HG02759 (cell line): Measurements from ENCODE around the gene SGK2.
"Not testable (repeated sequence)": the region's sequence is repeated elsewhere in the genome, so short reads cannot be mapped to it uniquely, and the experiment has no call there.

ENCODE experiments used
- ATAC-seq: cut with Tn5 transposase; IDR thresholded peaks from one replicate; pipeline ENCODE4 v1.9.1; 2021; ENCODE audit warnings: mild to moderate bottlenecking, moderate library complexity; ENCODE audit not compliant: unreplicated experiment

SGK2 gene

DNA sequence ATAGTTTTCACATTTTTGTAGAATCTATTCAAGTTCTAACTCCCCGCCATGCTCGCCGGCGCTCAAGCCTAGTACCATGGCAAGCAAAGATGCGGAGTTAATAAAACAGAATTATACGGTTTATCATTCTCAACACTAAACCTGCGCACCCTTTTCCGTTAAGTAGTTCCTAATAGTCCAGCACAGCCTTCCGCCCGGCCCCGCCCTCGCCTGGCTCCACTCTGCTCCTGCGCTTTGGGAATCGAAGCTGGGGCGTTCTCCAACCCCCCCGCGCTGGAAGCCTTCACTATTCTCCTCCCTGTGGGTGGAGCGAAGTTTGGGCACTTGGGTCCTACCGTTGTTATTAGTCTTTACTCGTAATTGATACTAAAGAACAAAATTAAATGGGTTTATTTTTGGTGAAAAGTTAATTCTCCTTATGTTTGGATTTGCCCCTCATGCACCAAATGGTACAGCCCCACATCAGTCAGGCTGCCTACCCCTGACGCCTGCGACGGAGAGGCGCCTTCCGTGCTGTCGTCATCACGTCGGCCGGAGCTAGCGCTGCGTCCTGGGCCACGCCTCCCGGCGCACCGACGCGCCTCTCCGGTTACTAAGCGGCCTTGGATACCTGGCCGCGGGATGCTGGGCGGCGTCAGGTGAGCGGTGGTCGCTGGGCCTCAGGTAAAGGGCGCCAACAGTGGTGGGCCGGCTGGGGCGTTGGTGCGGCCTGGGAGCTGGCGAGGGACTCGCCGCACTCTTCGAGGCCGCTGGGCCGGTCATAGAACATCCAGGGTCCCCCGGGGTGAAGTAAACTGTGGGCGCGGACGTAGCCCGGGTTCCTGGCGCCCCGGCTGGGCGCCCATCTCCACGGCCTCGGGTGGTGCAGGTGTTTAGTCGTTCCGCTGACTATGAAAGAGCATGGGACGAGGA is 31.8 kb downstream of the SGK2 start, which contains the start of gene IFT52:
IFT52 (plus strand) TSS at position 546 of the 912 bp plus-strand sequence. CDS start 3,762 bp downstream, outside the sequence.
- ATAC-seq, result peak; percentile 98

- ATAC-seq, result not testable (repeated sequence)
These were observed 43.1 kb downstream of the SGK2 start for GRCh38 chr20:43601960-43602359.

DNA sequence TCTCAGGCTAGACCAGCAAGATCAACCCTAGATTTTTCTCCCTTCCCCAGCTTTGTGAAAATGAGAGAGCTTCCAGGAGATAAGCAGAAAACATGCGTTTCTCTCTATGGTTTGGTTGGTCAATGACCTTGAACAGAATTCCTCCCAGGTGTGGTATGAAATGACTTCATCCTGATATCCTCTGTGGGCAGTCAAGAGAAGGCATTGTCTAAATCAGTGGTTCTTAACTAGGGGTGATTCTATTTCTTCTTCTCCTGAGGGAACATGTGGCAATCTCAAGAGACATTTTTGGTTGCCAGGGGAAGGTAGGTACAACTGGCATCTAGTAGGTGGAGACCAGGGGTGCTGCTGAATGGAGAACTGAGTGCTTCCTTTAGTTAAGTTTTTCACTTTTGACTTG is 44.3 kb downstream of the SGK2 start:
- ATAC-seq, result no peak

GRCh38 chr20:43605715-43606114 is 46.9 kb downstream of the SGK2 start:
- ATAC-seq, result no peak

- not testable (repeated sequence) for ATAC-seq
These were observed 48.5 kb downstream of the SGK2 start for GRCh38 chr20:43607278-43607677.

DNA sequence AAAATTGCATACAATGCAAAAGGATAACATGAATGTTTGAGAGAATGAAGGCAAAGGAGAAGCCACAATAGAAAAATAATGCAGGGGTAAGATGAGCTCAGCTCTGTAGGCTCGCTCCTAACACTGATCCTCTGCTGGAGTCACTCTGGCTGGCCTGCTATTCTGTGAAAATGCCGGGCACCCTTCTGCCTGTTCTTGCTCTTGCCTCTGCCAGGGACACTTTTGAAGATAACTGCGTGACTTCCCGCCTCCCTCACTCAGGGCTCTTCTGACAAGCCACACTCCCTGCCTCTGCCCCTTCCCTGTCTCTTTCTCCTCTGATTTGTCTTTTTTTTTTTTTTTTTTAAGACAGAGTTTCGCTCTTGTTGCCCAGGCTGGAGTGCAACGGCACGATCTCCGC is 72.8 kb downstream of the SGK2 start:
- ATAC-seq, result no peak
